Measurements from ENCODE around the gene RGL2. TPM values are rescaled to one million over a fixed set of nuclear protein-coding genes. Genes with fewer than 3 reads are reported as not detected.

RGL2 gene
- polyA plus RNA-seq, 1 donor (not counting 4 experiments of a cell fraction or from before 2014, with no cell fraction given): 33.6 TPM

DNA sequence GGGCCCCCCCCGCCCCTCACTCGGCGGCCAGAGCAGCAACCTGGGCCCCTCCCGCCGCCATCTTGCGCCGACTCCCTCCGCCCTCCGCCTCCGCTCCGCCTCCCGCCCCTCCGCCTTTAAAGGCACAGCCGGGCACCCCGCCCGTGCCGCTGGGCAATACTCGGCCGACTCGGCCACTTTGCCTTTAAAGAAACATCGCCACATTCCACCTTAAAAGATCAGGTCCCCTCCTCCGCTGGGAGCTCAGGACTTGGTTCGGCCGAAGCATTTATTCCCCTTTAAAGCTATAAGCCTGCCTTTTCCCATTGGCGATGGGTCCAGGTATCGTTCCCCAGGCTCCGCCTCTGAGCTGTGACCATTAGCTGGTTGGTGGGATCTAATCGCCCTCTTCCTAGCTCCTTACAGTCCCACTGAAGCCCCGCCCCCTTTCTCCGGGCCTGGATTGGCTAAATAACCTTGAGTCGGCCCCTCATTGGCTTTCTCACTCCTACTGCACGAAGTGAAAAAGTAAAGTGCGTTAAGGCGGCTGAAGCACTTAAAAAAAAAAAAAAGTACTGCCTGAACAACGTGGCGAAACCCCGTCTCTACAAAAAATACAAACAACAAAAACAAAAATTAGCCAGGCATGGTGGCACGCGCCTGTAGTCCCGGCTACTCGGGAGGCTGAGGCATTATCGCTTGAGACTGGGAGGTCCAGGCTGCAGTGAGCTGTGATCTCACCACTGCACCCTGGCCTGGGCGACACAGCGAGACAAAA is 19.1 kb upstream of the RGL2 start, which contains the start of gene ZBTB22:
TSS of gene ZBTB22 (minus strand) at position 76 of the 757 bp plus-strand sequence. CDS start 828 bp downstream, outside the sequence.
- Histone ChIP-seq H3K9ac (ENCODE audit: control insufficient read depth, extremely low read depth, insufficient read depth, low read length) (peak within 1 kb of the TSS; percentile 77), H4K20me1 (ENCODE audit: control insufficient read depth, extremely low read depth, insufficient read depth, low read length) (no peaks in the 10 kb centered on the region), H3K79me2 (ENCODE audit: control insufficient read depth, insufficient read depth, low read length) (peaks cover 52% of the 10 kb centered on the region), H3K4me3 (ENCODE audit: control insufficient read depth in 2 of 3, extremely low read depth in 1 of 3, insufficient read depth in 2 of 3, low read depth in 1 of 3, low read length in 3 of 3) (peak within 1 kb of the TSS; percentile 48 to 72 (median 72)), H3K36me3 (ENCODE audit: control insufficient read depth in 2 of 2, extremely low read depth in 1 of 2, insufficient read depth in 2 of 2, low read length in 2 of 2) (peaks cover 22 to 30% of the 10 kb centered on the region in 2 experiments), H2AFZ (ENCODE audit: control insufficient read depth, low read length) (peak within 1 kb of the TSS; percentile 70), H3K4me1 (ENCODE audit: control insufficient read depth, extremely low read depth, insufficient read depth, low read length) (peaks cover 42% of the 10 kb centered on the region), H3K4me2 (ENCODE audit: control insufficient read depth, extremely low read depth, insufficient read depth, low read depth, low read length) (peak within 1 kb of the TSS; percentile 73), H3K27ac (ENCODE audit: control insufficient read depth, insufficient read depth, low read length) (peak within 1 kb of the TSS; percentile 70), H3K27me3 (ENCODE audit: control insufficient read depth, extremely low read depth, insufficient read depth, low read length) (no peaks in the 10 kb centered on the region), H3K9me1 (ENCODE audit: control insufficient read depth, extremely low read depth, insufficient read depth, low read length) (no peaks in the 10 kb centered on the region), H3K9me3 (ENCODE audit: control insufficient read depth, low read depth, low read length) (no peaks in the 10 kb centered on the region)
- DNase-seq (ENCODE audit: low read depth, low spot score) (peak; percentile 88), FAIRE-seq (peak; percentile 52)
- dilution Hi-C loops (cut with MboI; ENCODE audit: extremely low pct_ligation_motif_present, low sequenced_read_pairs): no loop called here
- TF ChIP-seq EZH2 (IDR thresholded peaks at IDR 0.05; ENCODE audit: low read length): no peak
- TF ChIP-seq, protein P1, sequence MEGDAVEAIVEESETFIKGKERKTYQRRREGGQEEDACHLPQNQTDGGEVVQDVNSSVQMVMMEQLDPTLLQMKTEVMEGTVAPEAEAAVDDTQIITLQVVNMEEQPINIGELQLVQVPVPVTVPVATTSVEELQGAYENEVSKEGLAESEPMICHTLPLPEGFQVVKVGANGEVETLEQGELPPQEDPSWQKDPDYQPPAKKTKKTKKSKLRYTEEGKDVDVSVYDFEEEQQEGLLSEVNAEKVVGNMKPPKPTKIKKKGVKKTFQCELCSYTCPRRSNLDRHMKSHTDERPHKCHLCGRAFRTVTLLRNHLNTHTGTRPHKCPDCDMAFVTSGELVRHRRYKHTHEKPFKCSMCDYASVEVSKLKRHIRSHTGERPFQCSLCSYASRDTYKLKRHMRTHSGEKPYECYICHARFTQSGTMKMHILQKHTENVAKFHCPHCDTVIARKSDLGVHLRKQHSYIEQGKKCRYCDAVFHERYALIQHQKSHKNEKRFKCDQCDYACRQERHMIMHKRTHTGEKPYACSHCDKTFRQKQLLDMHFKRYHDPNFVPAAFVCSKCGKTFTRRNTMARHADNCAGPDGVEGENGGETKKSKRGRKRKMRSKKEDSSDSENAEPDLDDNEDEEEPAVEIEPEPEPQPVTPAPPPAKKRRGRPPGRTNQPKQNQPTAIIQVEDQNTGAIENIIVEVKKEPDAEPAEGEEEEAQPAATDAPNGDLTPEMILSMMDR (optimal IDR thresholded peaks at IDR 0.05 in 1 of 3, IDR thresholded peaks at IDR 0.05 in 1 of 3, conservative IDR thresholded peaks at IDR 0.05 in 1 of 3; ENCODE audit: extremely low read depth in 1 of 3, insufficient read depth in 2 of 3, low read length in 3 of 3): no peak

DNA sequence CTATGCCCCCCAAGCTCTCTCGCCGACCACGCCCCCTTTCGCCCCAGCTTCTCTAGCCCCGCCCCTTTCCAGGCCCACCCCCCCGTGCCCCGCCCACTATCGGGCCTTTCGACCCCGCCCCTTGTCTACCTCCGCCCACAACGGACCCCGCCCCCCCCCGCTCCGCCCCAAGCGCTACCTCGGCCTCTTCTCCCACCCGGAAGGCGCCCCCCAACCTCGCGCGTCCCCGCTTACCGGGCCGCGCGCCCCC is 18.6 kb upstream of the RGL2 start:
- H3K4me2 ChIP-seq (ENCODE audit: control insufficient read depth, extremely low read depth, insufficient read depth, low read depth, low read length): peak overlapping the region; percentile 65
- no peaks in the 10 kb centered on the region for H3K27me3 ChIP-seq (ENCODE audit: control insufficient read depth, extremely low read depth, insufficient read depth, low read length)
- peak overlapping the region; percentile 45 to 54 (median 48) for H3K4me3 ChIP-seq (ENCODE audit: control insufficient read depth in 2 of 3, extremely low read depth in 1 of 3, insufficient read depth in 2 of 3, low read depth in 1 of 3, low read length in 3 of 3)
- no peaks in the 10 kb centered on the region for H4K20me1 ChIP-seq (ENCODE audit: control insufficient read depth, extremely low read depth, insufficient read depth, low read length)
- H3K79me2 ChIP-seq (ENCODE audit: control insufficient read depth, insufficient read depth, low read length): peaks cover 50% of the 10 kb centered on the region
- peaks cover 22 to 30% of the 10 kb centered on the region in 2 experiments for H3K36me3 ChIP-seq (ENCODE audit: control insufficient read depth in 2 of 2, extremely low read depth in 1 of 2, insufficient read depth in 2 of 2, low read length in 2 of 2)
- H3K9me1 ChIP-seq (ENCODE audit: control insufficient read depth, extremely low read depth, insufficient read depth, low read length): no peaks in the 10 kb centered on the region
- no peak for FAIRE-seq
- no peak overlapping the region for H3K9ac ChIP-seq (ENCODE audit: control insufficient read depth, extremely low read depth, insufficient read depth, low read length)
- no peak overlapping the region for H3K27ac ChIP-seq (ENCODE audit: control insufficient read depth, insufficient read depth, low read length)
- no peak for TF ChIP-seq EZH2 (IDR thresholded peaks at IDR 0.05; ENCODE audit: low read length)
- TF ChIP-seq, protein P1 (optimal IDR thresholded peaks at IDR 0.05 in 1 of 3, IDR thresholded peaks at IDR 0.05 in 1 of 3, conservative IDR thresholded peaks at IDR 0.05 in 1 of 3; ENCODE audit: extremely low read depth in 1 of 3, insufficient read depth in 2 of 3, low read length in 3 of 3): no peak
- H2AFZ ChIP-seq (ENCODE audit: control insufficient read depth, low read length): no peak overlapping the region
- dilution Hi-C loops (cut with MboI; ENCODE audit: extremely low pct_ligation_motif_present, low sequenced_read_pairs): no loop called here
- peaks cover 42% of the 10 kb centered on the region for H3K4me1 ChIP-seq (ENCODE audit: control insufficient read depth, extremely low read depth, insufficient read depth, low read length)
- no peaks in the 10 kb centered on the region for H3K9me3 ChIP-seq (ENCODE audit: control insufficient read depth, low read depth, low read length)
- DNase-seq (ENCODE audit: low read depth, low spot score): no peak
